Stomach (tissue), 4 donors: Measurements from ENCODE around the gene MINDY4B.

Experiments used
- CTCF ChIP-seq, 7 experiments: fragments of 450-650 bp in 4 of 7; fragments of 200-600 bp in 3 of 7; sonication (generic) in 3 of 7; IDR thresholded peaks; one replicate each; pipeline ENCODE4 v1.5.1; 2016 to 2019; ENCODE audit warnings: antibody characterized with exemption in 7 of 7, control low read depth in 2 of 7, mild to moderate bottlenecking in 1 of 7
- POLR2A ChIP-seq, 4 donors: fragments of 450-650 bp; IDR thresholded peaks; one replicate each; pipeline ENCODE4 v1.6.1; 2016; ENCODE audit warnings: antibody characterized with exemption in 4 of 4, control low read depth in 2 of 4, mild to moderate bottlenecking in 1 of 4, moderate library complexity in 1 of 4

GRCh38 chr3:150933473-150933995 lies 28.3 kb upstream of the MINDY4B start:
- TF ChIP-seq CTCF (IDR thresholded peaks at IDR 0.05) (no peak), POLR2A (IDR thresholded peaks at IDR 0.05) (no peak)
